Measurements from ENCODE around the gene ATOH8. TPM values are rescaled to one million over a fixed set of nuclear protein-coding genes. Genes with fewer than 3 reads are reported as not detected.
A peak's percentile ranks its signal among the peaks of the same experiment; 100 is the strongest.

ATOH8 gene
- total and polyA plus RNA-seq, 10 of the 15 experiments (the other 5 are each of a cell fraction or from before 2014, with no cell fraction given), result 0.03 to 0.60 TPM; not detected in 8

DNA sequence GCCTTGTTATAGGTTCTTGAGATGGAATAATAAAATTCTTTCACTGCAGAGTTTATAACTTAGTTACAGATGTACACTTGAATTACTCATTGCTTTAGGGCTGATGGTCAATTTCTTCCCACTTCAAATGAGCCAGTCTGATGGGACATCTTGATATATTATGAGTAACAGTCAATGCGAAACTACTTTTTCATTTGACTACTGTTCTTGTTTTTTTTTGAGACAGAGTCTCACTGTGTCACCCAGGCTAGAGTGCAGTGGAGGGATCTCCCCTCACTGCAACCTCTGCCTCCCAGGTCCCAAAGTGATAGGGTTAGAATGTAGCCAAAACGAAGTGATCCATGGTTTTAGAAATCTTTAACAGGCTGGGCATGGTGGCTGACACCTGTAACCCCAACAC, 77.9 kb downstream of the ATOH8 start:
- BruUV-seq (replicated peaks), result no TSS peak
- intact Hi-C loops (cut with micrococcal nuclease; ENCODE audit: unreplicated experiment), result loop anchor here (2.0 to 5.0 kb wide), 3 partner anchors 21 to 161 kb away; no protein-coding TSS in a partner anchor
- Histone ChIP-seq H3K36me3 (ENCODE audit: control insufficient read depth in 2 of 2, insufficient read depth in 2 of 2, low read length in 1 of 2) (no peaks in the 10 kb centered on the region), H2AFZ (ENCODE audit: control insufficient read depth, low read depth, low read length) (no peak overlapping the region), H4K20me1 (ENCODE audit: control insufficient read depth, insufficient read depth) (no peaks in the 10 kb centered on the region), H3K9ac (ENCODE audit: control insufficient read depth, insufficient read depth, low read length) (no peak overlapping the region), H3K79me2 (ENCODE audit: control insufficient read depth, insufficient read depth, low read length) (no peaks in the 10 kb centered on the region), H3K27ac (ENCODE audit: control insufficient read depth, insufficient read depth) (no peak overlapping the region), H3K4me1 (ENCODE audit: control insufficient read depth, insufficient read depth, low read length) (no peaks in the 10 kb centered on the region), H3K4me3 (no peak overlapping the region), H3K9me3 (replicated peaks; ENCODE audit: control insufficient read depth, insufficient read depth, low read length) (peaks cover 2% of the 10 kb centered on the region; the same call in 2 of the 3 replicates), H3K27me3 (replicated peaks in 1 of 2; ENCODE audit: control insufficient read depth in 2 of 2, insufficient read depth in 2 of 2, low read length in 1 of 2) (no peaks in the 10 kb centered on the region), H3K4me2 (ENCODE audit: control insufficient read depth, insufficient read depth) (no peak overlapping the region)
- ChIA-PET CTCF (interaction anchor here (0.7 to 18.4 kb wide), 17 partner anchors 8 to 248 kb away, joined by 3 to 458 read pairs (median 5); partner anchors contain the start of gene ST3GAL5), POLR2A (interaction anchor here (0.6 to 2.5 kb wide), 5 partner anchors 28 to 415 kb away, joined by 3 to 11 read pairs (median 4); no protein-coding TSS in a partner anchor), SMC1A (ENCODE audit: uncharacterized antibody, unreplicated experiment) (interaction anchor here (0.9 to 14.7 kb wide), 15 partner anchors 12 to 362 kb away, joined by 3 to 286 read pairs (median 6); partner anchors contain the start of genes POLR1A, PTCD3 and ST3GAL5), RAD21 (ENCODE audit: unreplicated experiment) (interaction anchor here (0.9 to 10.5 kb wide), 10 partner anchors 11 to 247 kb away, joined by 3 to 259 read pairs (median 8); partner anchors contain the start of gene ST3GAL5)
- in situ Hi-C loops (cut with MboI), result no loop called here
- FAIRE-seq (no peak), ATAC-seq (peak; percentile 76), DNase-seq (ENCODE audit: low read depth, low spot score) (no peak)
- WGBS (ENCODE audit: insufficient coverage, insufficient replicate concordance, low lambda C conversion rate, missing lambda C conversion rate), result 0% methylated on average over 2 of the region's 2 CpGs
- no peak for TF ChIP-seq SP1 (IDR thresholded peaks at IDR 0.05; ENCODE audit: low read depth, low read length)
- no peak for TF ChIP-seq KDM1A (IDR thresholded peaks at IDR 0.05; ENCODE audit: borderline replicate concordance)
- peak; percentile 52; the same call in 1 of the 2 replicates for TF ChIP-seq IRF4 (IDR thresholded peaks at IDR 0.05; ENCODE audit: low read depth, low read length)
- TF ChIP-seq, protein P1, sequence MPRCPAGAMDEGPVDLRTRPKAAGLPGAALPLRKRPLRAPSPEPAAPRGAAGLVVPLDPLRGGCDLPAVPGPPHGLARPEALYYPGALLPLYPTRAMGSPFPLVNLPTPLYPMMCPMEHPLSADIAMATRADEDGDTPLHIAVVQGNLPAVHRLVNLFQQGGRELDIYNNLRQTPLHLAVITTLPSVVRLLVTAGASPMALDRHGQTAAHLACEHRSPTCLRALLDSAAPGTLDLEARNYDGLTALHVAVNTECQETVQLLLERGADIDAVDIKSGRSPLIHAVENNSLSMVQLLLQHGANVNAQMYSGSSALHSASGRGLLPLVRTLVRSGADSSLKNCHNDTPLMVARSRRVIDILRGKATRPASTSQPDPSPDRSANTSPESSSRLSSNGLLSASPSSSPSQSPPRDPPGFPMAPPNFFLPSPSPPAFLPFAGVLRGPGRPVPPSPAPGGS (IDR thresholded peaks at IDR 0.05; ENCODE audit: borderline replicate concordance, insufficient read depth, low read depth, low read length, poor library complexity, severe bottlenecking), result no peak
- peak; percentile 88 for TF ChIP-seq TCF7 (IDR thresholded peaks at IDR 0.05; ENCODE audit: borderline replicate concordance)
- TF ChIP-seq IKZF1 (conservative IDR thresholded peaks at IDR 0.05), result 0 out of 2 replicates have a peak, but pooled peaks have one; percentile 40
- no peak for TF ChIP-seq ZNF622 (IDR thresholded peaks at IDR 0.05)
- TF ChIP-seq ETV6 (conservative IDR thresholded peaks at IDR 0.05 in 1 of 2, IDR thresholded peaks at IDR 0.05 in 1 of 2; ENCODE audit: borderline replicate concordance in 1 of 2, low read depth in 1 of 2), result 0 out of 4 replicates have a peak, but pooled peaks of 1 of the 2 experiments have one; percentile 31
- TF ChIP-seq RELA (IDR thresholded peaks at IDR 0.05; ENCODE audit: borderline replicate concordance, partially characterized antibody), result no peak
- TF ChIP-seq POLR2AphosphoS5 (IDR thresholded peaks at IDR 0.05; ENCODE audit: low read length), result no peak
- peak; percentile 56; the same call in 1 of the 2 replicates for TF ChIP-seq ATF2 (IDR thresholded peaks at IDR 0.05; ENCODE audit: low read length)
- TF ChIP-seq E2F8 (IDR thresholded peaks at IDR 0.05; ENCODE audit: low read depth, partially characterized antibody), result no peak
- no peak for TF ChIP-seq HDAC6 (IDR thresholded peaks at IDR 0.05; ENCODE audit: unreplicated experiment)
- TF ChIP-seq MEF2B (IDR thresholded peaks at IDR 0.05; ENCODE audit: partially characterized antibody, poor library complexity, severe bottlenecking), result no peak
- peak; percentile 77 for TF ChIP-seq RUNX3 (IDR thresholded peaks at IDR 0.05; ENCODE audit: low read length)
- peak; percentile 83 for TF ChIP-seq JUNB (IDR thresholded peaks at IDR 0.05)
- TF ChIP-seq MTA2 (IDR thresholded peaks at IDR 0.05; ENCODE audit: low read depth), result peak; percentile 31; the same call in 1 of the 2 replicates
- TF ChIP-seq ZNF217 (IDR thresholded peaks at IDR 0.05), result peak; percentile 63; the same call in 1 of the 2 replicates
- no peak for TF ChIP-seq RB1 (IDR thresholded peaks at IDR 0.05; ENCODE audit: borderline replicate concordance)
- TF ChIP-seq DPF2 (IDR thresholded peaks at IDR 0.05), result peak; percentile 27; the same call in 1 of the 2 replicates
